Lower leg skin (tissue), 4 donors: Measurements from ENCODE around the gene NGB. TPM values are rescaled to one million over a fixed set of nuclear protein-coding genes. Genes with fewer than 3 reads are reported as not detected.

Source experiments
- DNase-seq, 2 donors: peaks; one replicate each; pipeline ENCODE4 v3.0.0-alpha.2; 2019; ENCODE audit warnings: low spot score in 2 of 2
- H3K4me3 ChIP-seq: fragments of 200-600 bp; sonication (generic); 2 replicates; pipeline ENCODE4 v1.5.1; 2017; ENCODE audit warnings: mild to moderate bottlenecking, low read depth; ENCODE audit not compliant: poor library complexity, severe bottlenecking
- CTCF ChIP-seq, 3 donors: fragments of 450-650 bp; IDR thresholded peaks; one replicate each; pipeline ENCODE4 v1.5.1; 2016; ENCODE audit warnings: antibody characterized with exemption in 3 of 3, mild to moderate bottlenecking in 3 of 3, moderate library complexity in 2 of 3
- POLR2A ChIP-seq, 2 donors: fragments of 450-650 bp; IDR thresholded peaks; one replicate each; pipeline ENCODE4 v1.6.1; 2016 to 2017; ENCODE audit warnings: antibody characterized with exemption in 2 of 2, mild to moderate bottlenecking in 1 of 2, moderate library complexity in 1 of 2
- WGBS, 2 donors: methylation state at CpG; one replicate each; pipeline ENCODE4 v1.1.5; 2018; 5-methylcytosine and 5-hydroxymethylcytosine counted together
- intact Hi-C: fragments of 100-400 bp; cut with DNase I; formaldehyde crosslinking; loops from one replicate; pipeline ENCODE4 v1.15.0; 2023; ENCODE audit warnings: low total_unique reads
- total RNA-seq, 4 donors: library from RNA; depleted of rRNA; stranded (reverse); fragments of >200 nt; gene quantifications; one replicate each; pipeline ENCODE4 v1.1.0, GENCODE V29; 2016

The NGB gene
- total RNA-seq, 4 donors from 2014 or later = not detected

GRCh38 chr14:77316195-77316505 is 45.1 kb upstream of the NGB start:
- intact Hi-C loops = no loop called here
- no peak overlapping the region for H3K4me3 ChIP-seq
- peak in 1 of 2 donors; percentile 37 for DNase-seq
- 13 to 29% methylated on average over 1 of the region's 1 CpG for WGBS, 2 donors
- TF ChIP-seq CTCF (IDR thresholded peaks at IDR 0.05) (no peak), POLR2A (IDR thresholded peaks at IDR 0.05) (no peak)

GRCh38 chr14:77314539-77315457 is 43.8 kb upstream of the NGB start:
- no peak overlapping the region for H3K4me3 ChIP-seq
- TF ChIP-seq CTCF (IDR thresholded peaks at IDR 0.05) = no peak
- TF ChIP-seq POLR2A (IDR thresholded peaks at IDR 0.05) = no peak
- 57 to 59% methylated on average over 10 of the region's 10 CpGs for WGBS, 2 donors
- intact Hi-C loops = no loop called here
- peak in 1 of 2 donors; percentile 76 for DNase-seq

GRCh38 chr14:77314043-77314442 is 43.0 kb upstream of the NGB start:
- TF ChIP-seq POLR2A (IDR thresholded peaks at IDR 0.05) = no peak
- TF ChIP-seq CTCF (IDR thresholded peaks at IDR 0.05) = no peak
- 7 to 18% methylated on average over 2 of the region's 2 CpGs for WGBS, 2 donors
- intact Hi-C loops = no loop called here
- DNase-seq = peak; percentile 66 to 69
- H3K4me3 ChIP-seq = no peak overlapping the region

- no peak overlapping the region for H3K4me3 ChIP-seq
- intact Hi-C loops = no loop called here
- DNase-seq = peak in 1 of 2 donors; percentile 26
- WGBS, 2 donors = 46 to 58% methylated on average over 1 of the region's 1 CpG
- TF ChIP-seq POLR2A (IDR thresholded peaks at IDR 0.05) (no peak), CTCF (IDR thresholded peaks at IDR 0.05) (no peak)
These were observed 42.4 kb upstream of the NGB start for GRCh38 chr14:77313371-77313770.

- TF ChIP-seq CTCF (IDR thresholded peaks at IDR 0.05) = no peak
- TF ChIP-seq POLR2A (IDR thresholded peaks at IDR 0.05) = no peak
- whole genome bisulfite sequencing, 2 donors = 70 to 79% methylated on average over 2 of the region's 2 CpGs
- no peak overlapping the region for H3K4me3 ChIP-seq
- intact Hi-C loops = no loop called here
- no peak for DNase-seq
These were observed 40.2 kb upstream of the NGB start for GRCh38 chr14:77311217-77311616.
